GM23338 (cell line): ENCODE measurements around the gene SLC7A6. TPM values are rescaled to one million over a fixed set of nuclear protein-coding genes. Genes with fewer than 3 reads are reported as not detected.

Source experiments
- ATAC-seq: fragments of 200-7000 bp; cut with Tn5 transposase; 3 replicates; pipeline ENCODE4 v1.9.1; 2020
- DNase-seq: peaks from one replicate; pipeline ENCODE4 v3.0.0-alpha.2; 2015; ENCODE audit warnings: low spot score
- H2AFZ ChIP-seq: fragments of 200-600 bp; sonication (generic); 2 replicates; pipeline ENCODE4 v1.8.0; 2016; ENCODE audit warnings: antibody characterized with exemption, mild to moderate bottlenecking, moderate library complexity
- H3F3A ChIP-seq: fragments of 200-600 bp; sonication (generic); replicated peaks from 2 replicates; pipeline ENCODE4 v1.8.0; 2017; ENCODE audit warnings: antibody characterized with exemption, mixed run types, low read depth
- H3K27ac ChIP-seq: fragments of 200-600 bp; sonication (generic); 2 replicates; pipeline ENCODE4 v1.6.1; 2016; ENCODE audit warnings: low read depth
- H3K27me3 ChIP-seq: fragments of 200-600 bp; sonication (generic); 2 replicates; pipeline ENCODE4 v1.8.0; 2016; ENCODE audit warnings: mild to moderate bottlenecking, mixed run types, moderate library complexity; ENCODE audit not compliant: insufficient read depth
- H3K36me3 ChIP-seq: fragments of 200-600 bp; sonication (generic); 2 replicates; pipeline ENCODE4 v1.8.0; 2016; ENCODE audit warnings: mild to moderate bottlenecking; ENCODE audit not compliant: insufficient read depth
- H3K4me1 ChIP-seq: fragments of 200-600 bp; sonication (generic); 2 replicates; pipeline ENCODE4 v1.8.0; 2016; ENCODE audit warnings: mild to moderate bottlenecking, moderate library complexity; ENCODE audit not compliant: insufficient read depth
- H3K4me2 ChIP-seq: fragments of 200-600 bp; sonication (generic); 2 replicates; pipeline ENCODE4 v1.7.1; 2017; ENCODE audit warnings: mixed run types
- H3K4me3 ChIP-seq: fragments of 200-600 bp; sonication (generic); 2 replicates; pipeline ENCODE4 v1.6.1; 2016; ENCODE audit warnings: mixed run types
- H3K79me2 ChIP-seq: fragments of 200-600 bp; sonication (generic); replicated peaks from 2 replicates; pipeline ENCODE4 v1.8.0; 2017; ENCODE audit warnings: mild to moderate bottlenecking; ENCODE audit not compliant: insufficient read depth
- H3K9me2 ChIP-seq: fragments of 200-600 bp; sonication (generic); 2 replicates; pipeline ENCODE4 v1.8.0; 2017; ENCODE audit not compliant: insufficient read depth
- H4K20me1 ChIP-seq: fragments of 200-600 bp; sonication (generic); replicated peaks from 2 replicates; pipeline ENCODE4 v1.8.0; 2017; ENCODE audit warnings: mild to moderate bottlenecking; ENCODE audit not compliant: insufficient read depth
- H3K27ac Mint-ChIP-seq: 2 replicates; pipeline ENCODE4 v1.8.0; 2020; ENCODE audit warnings: inconsistent platforms, mild to moderate bottlenecking, moderate library complexity, mixed read lengths
- H3K27me3 Mint-ChIP-seq: 3 replicates; pipeline ENCODE4 v1.8.0; 2022; ENCODE audit warnings: low read depth, mild to moderate bottlenecking, moderate library complexity, mixed read lengths, inconsistent platforms; ENCODE audit not compliant: insufficient read depth, poor library complexity
- H3K36me3 Mint-ChIP-seq: 3 replicates; pipeline ENCODE4 v1.8.0; 2021; ENCODE audit warnings: low read depth, mild to moderate bottlenecking, inconsistent platforms, moderate library complexity, mixed read lengths
- H3K4me1 Mint-ChIP-seq: 3 replicates; pipeline ENCODE4 v1.8.0; 2020; ENCODE audit warnings: mild to moderate bottlenecking, inconsistent platforms, mixed read lengths
- H3K4me3 Mint-ChIP-seq: 3 replicates; pipeline ENCODE4 v1.8.0; 2021; ENCODE audit warnings: moderate library complexity, mild to moderate bottlenecking, inconsistent platforms, mixed read lengths
- H3K9me3 Mint-ChIP-seq: 3 replicates; pipeline ENCODE4 v1.8.0; 2020; ENCODE audit warnings: moderate library complexity, mild to moderate bottlenecking, inconsistent platforms, mixed read lengths
- CREB1 ChIP-seq: fragments of 250-450 bp; sonication (Bioruptor Pico); IDR thresholded peaks from 2 replicates; pipeline ENCODE4 v1.5.0; 2020; ENCODE audit warnings: low read depth, mild to moderate bottlenecking, moderate library complexity
- EZH2 ChIP-seq: fragments of 200-600 bp; sonication (generic); IDR thresholded peaks from one replicate; pipeline ENCODE4 v1.8.0; 2017; ENCODE audit warnings: antibody characterized with exemption, mild to moderate bottlenecking, low read depth; ENCODE audit not compliant: unreplicated experiment
- EZH2phosphoT487 ChIP-seq: fragments of 200-600 bp; sonication (generic); IDR thresholded peaks from one replicate; pipeline ENCODE4 v1.8.1; 2018; ENCODE audit warnings: antibody characterized with exemption; ENCODE audit not compliant: unreplicated experiment
- JUNB ChIP-seq: IDR thresholded peaks from one replicate; pipeline ENCODE4 v1.6.1; 2016; ENCODE audit warnings: antibody characterized with exemption; ENCODE audit not compliant: unreplicated experiment
- NANOG ChIP-seq: IDR thresholded peaks from 2 replicates; pipeline ENCODE4 v1.6.1; 2016; ENCODE audit warnings: antibody characterized with exemption, borderline replicate concordance
- POLR2AphosphoS5 ChIP-seq: IDR thresholded peaks from 2 replicates; pipeline ENCODE4 v1.6.1; 2016; ENCODE audit warnings: antibody characterized with exemption, low read depth
- STAT1 ChIP-seq: IDR thresholded peaks from one replicate; pipeline ENCODE4 v1.6.1; 2016; ENCODE audit warnings: antibody characterized with exemption; ENCODE audit not compliant: unreplicated experiment
- ZNF114 ChIP-seq: fragments of 250-450 bp; sonication (Bioruptor Pico); IDR thresholded peaks from 2 replicates; pipeline ENCODE4 v1.5.0; 2020; ENCODE audit warnings: mild to moderate bottlenecking, moderate library complexity
- ZNF331 ChIP-seq: fragments of 250-450 bp; sonication (Bioruptor Pico); IDR thresholded peaks from 2 replicates; pipeline ENCODE4 v1.5.0; 2020; ENCODE audit warnings: low read depth, mild to moderate bottlenecking, moderate library complexity
- polyA plus RNA-seq: library from polyadenylated mRNA; unstranded; fragments of >200 nt; fragmentation: Nextera tagmentation; extraction: Ambion mirVana; gene quantifications from 2 replicates; pipeline ENCODE4 v1.2.1, GENCODE V29; 2016
- total RNA-seq: library from RNA; depleted of rRNA; stranded (reverse); fragments of >200 nt; shearing (Covaris generic); gene quantifications from 2 replicates; pipeline ENCODE4 v1.2.3, GENCODE V29; 2014
- TF ChIP-seq, protein P1 (sequence below), 2 experiments: fragments of 200-600 bp in 1 of 2; sonication (generic) in 1 of 2; conservative IDR thresholded peaks; 2 replicates each; pipeline versions ENCODE4 v1.5.1 to v1.6.1; 2016 to 2017; ENCODE audit warnings: antibody characterized with exemption in 2 of 2, low read depth in 2 of 2, mild to moderate bottlenecking in 2 of 2, moderate library complexity in 1 of 2
- TF ChIP-seq, protein P2 (sequence below): IDR thresholded peaks from one replicate; pipeline ENCODE4 v1.6.1; 2018; ENCODE audit warnings: antibody characterized with exemption; ENCODE audit not compliant: unreplicated experiment
- TF ChIP-seq, protein P3 (sequence below): IDR thresholded peaks from 2 replicates; pipeline ENCODE4 v1.6.1; 2016; ENCODE audit warnings: antibody characterized with exemption
- TF ChIP-seq, protein P4 (sequence below): fragments of 250-450 bp; sonication (Bioruptor Pico); IDR thresholded peaks from 2 replicates; pipeline ENCODE4 v1.5.0; 2020; ENCODE audit warnings: mild to moderate bottlenecking, moderate library complexity

The SLC7A6 gene
- total and polyA plus RNA-seq, 2 experiments from 2014 or later, result 16.6 to 30.9 TPM

DNA sequence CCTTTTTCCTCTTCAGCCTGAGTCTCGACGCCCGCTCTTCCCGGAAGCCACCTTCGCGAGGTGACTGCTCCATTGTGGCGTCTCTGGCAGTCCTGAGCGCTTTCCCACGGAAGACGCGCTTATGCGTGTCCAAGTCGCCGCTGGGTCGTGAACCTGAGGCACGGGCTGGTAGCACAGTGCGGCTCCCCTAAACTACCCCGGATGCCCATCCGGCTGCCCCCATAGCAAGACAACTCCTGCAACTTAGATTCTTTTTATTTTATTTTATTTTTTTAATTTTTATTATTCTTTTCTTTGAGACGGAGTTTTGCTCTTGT, 26.3 kb upstream of the SLC7A6 start:
- no peak for ATAC-seq
- peak overlapping the region; percentile 85 for H3K27ac Mint-ChIP-seq

More for the DNA sequence above, 26.3 kb upstream of the SLC7A6 start:
- Mint-ChIP-seq H3K27me3 (peaks cover 24% of the 10 kb centered on the region), H3K4me1 (peaks cover 24% of the 10 kb centered on the region), H3K9me3 (peaks cover 4% of the 10 kb centered on the region), H3K36me3 (peaks cover 3% of the 10 kb centered on the region; the same call in 1 of the 3 replicates), H3K4me3 (peak overlapping the region; percentile 73)
- Histone ChIP-seq H2AFZ (peak overlapping the region; percentile 49; the same call in 1 of the 2 replicates), H3K9me2 (no peaks in the 10 kb centered on the region), H3K36me3 (0 out of 2 replicates have a peak, but pooled peaks cover 1% of the 10 kb centered on the region), H3K27me3 (peaks cover 3% of the 10 kb centered on the region; the same call in 1 of the 2 replicates), H3K27ac (peak overlapping the region; percentile 97), H3K4me1 (peaks cover 17% of the 10 kb centered on the region), H3K4me3 (peak overlapping the region; percentile 57), H3F3A (peaks cover 18% of the 10 kb centered on the region), H3K79me2 (peaks cover 19% of the 10 kb centered on the region), H3K4me2 (peak overlapping the region; percentile 86), H4K20me1 (peaks cover 13% of the 10 kb centered on the region)
- no peak for DNase-seq
- TF ChIP-seq, protein P1, sequence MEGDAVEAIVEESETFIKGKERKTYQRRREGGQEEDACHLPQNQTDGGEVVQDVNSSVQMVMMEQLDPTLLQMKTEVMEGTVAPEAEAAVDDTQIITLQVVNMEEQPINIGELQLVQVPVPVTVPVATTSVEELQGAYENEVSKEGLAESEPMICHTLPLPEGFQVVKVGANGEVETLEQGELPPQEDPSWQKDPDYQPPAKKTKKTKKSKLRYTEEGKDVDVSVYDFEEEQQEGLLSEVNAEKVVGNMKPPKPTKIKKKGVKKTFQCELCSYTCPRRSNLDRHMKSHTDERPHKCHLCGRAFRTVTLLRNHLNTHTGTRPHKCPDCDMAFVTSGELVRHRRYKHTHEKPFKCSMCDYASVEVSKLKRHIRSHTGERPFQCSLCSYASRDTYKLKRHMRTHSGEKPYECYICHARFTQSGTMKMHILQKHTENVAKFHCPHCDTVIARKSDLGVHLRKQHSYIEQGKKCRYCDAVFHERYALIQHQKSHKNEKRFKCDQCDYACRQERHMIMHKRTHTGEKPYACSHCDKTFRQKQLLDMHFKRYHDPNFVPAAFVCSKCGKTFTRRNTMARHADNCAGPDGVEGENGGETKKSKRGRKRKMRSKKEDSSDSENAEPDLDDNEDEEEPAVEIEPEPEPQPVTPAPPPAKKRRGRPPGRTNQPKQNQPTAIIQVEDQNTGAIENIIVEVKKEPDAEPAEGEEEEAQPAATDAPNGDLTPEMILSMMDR (conservative IDR thresholded peaks at IDR 0.05; ENCODE audit: low read depth in 2 of 2), result no peak
- TF ChIP-seq ZNF114 (CRISPR knock-in tag) (no peak), EZH2phosphoT487 (no peak), NANOG (no peak), CREB1 (CRISPR knock-in tag) (no peak), JUNB (no peak), POLR2AphosphoS5 (no peak), EZH2 (no peak), STAT1 (no peak), ZNF331 (no peak)
- TF ChIP-seq, protein P2, sequence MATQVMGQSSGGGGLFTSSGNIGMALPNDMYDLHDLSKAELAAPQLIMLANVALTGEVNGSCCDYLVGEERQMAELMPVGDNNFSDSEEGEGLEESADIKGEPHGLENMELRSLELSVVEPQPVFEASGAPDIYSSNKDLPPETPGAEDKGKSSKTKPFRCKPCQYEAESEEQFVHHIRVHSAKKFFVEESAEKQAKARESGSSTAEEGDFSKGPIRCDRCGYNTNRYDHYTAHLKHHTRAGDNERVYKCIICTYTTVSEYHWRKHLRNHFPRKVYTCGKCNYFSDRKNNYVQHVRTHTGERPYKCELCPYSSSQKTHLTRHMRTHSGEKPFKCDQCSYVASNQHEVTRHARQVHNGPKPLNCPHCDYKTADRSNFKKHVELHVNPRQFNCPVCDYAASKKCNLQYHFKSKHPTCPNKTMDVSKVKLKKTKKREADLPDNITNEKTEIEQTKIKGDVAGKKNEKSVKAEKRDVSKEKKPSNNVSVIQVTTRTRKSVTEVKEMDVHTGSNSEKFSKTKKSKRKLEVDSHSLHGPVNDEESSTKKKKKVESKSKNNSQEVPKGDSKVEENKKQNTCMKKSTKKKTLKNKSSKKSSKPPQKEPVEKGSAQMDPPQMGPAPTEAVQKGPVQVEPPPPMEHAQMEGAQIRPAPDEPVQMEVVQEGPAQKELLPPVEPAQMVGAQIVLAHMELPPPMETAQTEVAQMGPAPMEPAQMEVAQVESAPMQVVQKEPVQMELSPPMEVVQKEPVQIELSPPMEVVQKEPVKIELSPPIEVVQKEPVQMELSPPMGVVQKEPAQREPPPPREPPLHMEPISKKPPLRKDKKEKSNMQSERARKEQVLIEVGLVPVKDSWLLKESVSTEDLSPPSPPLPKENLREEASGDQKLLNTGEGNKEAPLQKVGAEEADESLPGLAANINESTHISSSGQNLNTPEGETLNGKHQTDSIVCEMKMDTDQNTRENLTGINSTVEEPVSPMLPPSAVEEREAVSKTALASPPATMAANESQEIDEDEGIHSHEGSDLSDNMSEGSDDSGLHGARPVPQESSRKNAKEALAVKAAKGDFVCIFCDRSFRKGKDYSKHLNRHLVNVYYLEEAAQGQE, result no peak
- TF ChIP-seq, protein P3, sequence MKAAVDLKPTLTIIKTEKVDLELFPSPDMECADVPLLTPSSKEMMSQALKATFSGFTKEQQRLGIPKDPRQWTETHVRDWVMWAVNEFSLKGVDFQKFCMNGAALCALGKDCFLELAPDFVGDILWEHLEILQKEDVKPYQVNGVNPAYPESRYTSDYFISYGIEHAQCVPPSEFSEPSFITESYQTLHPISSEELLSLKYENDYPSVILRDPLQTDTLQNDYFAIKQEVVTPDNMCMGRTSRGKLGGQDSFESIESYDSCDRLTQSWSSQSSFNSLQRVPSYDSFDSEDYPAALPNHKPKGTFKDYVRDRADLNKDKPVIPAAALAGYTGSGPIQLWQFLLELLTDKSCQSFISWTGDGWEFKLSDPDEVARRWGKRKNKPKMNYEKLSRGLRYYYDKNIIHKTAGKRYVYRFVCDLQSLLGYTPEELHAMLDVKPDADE, result no peak
- TF ChIP-seq, protein P4, sequence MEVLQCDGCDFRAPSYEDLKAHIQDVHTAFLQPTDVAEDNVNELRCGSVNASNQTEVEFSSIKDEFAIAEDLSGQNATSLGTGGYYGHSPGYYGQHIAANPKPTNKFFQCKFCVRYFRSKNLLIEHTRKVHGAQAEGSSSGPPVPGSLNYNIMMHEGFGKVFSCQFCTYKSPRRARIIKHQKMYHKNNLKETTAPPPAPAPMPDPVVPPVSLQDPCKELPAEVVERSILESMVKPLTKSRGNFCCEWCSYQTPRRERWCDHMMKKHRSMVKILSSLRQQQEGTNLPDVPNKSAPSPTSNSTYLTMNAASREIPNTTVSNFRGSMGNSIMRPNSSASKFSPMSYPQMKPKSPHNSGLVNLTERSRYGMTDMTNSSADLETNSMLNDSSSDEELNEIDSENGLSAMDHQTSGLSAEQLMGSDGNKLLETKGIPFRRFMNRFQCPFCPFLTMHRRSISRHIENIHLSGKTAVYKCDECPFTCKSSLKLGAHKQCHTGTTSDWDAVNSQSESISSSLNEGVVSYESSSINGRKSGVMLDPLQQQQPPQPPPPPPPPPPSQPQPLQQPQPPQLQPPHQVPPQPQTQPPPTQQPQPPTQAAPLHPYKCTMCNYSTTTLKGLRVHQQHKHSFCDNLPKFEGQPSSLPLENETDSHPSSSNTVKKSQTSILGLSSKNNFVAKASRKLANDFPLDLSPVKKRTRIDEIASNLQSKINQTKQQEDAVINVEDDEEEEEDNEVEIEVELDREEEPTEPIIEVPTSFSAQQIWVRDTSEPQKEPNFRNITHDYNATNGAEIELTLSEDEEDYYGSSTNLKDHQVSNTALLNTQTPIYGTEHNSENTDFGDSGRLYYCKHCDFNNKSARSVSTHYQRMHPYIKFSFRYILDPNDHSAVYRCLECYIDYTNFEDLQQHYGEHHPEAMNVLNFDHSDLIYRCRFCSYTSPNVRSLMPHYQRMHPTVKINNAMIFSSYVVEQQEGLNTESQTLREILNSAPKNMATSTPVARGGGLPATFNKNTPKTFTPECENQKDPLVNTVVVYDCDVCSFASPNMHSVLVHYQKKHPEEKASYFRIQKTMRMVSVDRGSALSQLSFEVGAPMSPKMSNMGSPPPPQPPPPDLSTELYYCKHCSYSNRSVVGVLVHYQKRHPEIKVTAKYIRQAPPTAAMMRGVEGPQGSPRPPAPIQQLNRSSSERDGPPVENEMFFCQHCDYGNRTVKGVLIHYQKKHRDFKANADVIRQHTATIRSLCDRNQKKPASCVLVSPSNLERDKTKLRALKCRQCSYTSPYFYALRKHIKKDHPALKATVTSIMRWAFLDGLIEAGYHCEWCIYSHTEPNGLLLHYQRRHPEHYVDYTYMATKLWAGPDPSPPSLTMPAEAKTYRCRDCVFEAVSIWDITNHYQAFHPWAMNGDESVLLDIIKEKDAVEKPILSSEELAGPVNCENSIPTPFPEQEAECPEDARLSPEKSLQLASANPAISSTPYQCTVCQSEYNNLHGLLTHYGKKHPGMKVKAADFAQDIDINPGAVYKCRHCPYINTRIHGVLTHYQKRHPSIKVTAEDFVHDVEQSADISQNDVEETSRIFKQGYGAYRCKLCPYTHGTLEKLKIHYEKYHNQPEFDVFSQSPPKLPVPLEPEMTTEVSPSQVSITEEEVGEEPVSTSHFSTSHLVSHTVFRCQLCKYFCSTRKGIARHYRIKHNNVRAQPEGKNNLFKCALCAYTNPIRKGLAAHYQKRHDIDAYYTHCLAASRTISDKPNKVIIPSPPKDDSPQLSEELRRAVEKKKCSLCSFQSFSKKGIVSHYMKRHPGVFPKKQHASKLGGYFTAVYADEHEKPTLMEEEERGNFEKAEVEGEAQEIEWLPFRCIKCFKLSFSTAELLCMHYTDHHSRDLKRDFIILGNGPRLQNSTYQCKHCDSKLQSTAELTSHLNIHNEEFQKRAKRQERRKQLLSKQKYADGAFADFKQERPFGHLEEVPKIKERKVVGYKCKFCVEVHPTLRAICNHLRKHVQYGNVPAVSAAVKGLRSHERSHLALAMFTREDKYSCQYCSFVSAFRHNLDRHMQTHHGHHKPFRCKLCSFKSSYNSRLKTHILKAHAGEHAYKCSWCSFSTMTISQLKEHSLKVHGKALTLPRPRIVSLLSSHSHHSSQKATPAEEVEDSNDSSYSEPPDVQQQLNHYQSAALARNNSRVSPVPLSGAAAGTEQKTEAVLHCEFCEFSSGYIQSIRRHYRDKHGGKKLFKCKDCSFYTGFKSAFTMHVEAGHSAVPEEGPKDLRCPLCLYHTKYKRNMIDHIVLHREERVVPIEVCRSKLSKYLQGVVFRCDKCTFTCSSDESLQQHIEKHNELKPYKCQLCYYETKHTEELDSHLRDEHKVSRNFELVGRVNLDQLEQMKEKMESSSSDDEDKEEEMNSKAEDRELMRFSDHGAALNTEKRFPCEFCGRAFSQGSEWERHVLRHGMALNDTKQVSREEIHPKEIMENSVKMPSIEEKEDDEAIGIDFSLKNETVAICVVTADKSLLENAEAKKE (CRISPR knock-in tag), result no peak
